Fibroblast of the aortic adventitia (primary cell): ENCODE results near the gene TRIM27. TPM values are rescaled to one million over a fixed set of nuclear protein-coding genes. Genes with fewer than 3 reads are reported as not detected.

ENCODE experiments used
- DNase-seq: peaks from one replicate; pipeline ENCODE4 v3.0.0-alpha.2; 2010; ENCODE audit warnings: low read depth
- H3K4me3 ChIP-seq: 2 replicates; pipeline ENCODE4 v1.5.1; 2011; ENCODE audit warnings: low read depth, mild to moderate bottlenecking, control low read depth, low read length, moderate library complexity
- total RNA-seq: library from RNA; depleted of rRNA; stranded (reverse); fragments of >200 nt; gene quantifications from 2 replicates; pipeline ENCODE4 v1.2.3, GENCODE V29; 2012; ENCODE audit warnings: low replicate concordance
- TF ChIP-seq, protein P1 (sequence below): IDR thresholded peaks from 2 replicates; pipeline ENCODE4 v1.5.1; 2011; ENCODE audit warnings: mild to moderate bottlenecking, low read length, control low read depth, inconsistent platforms; ENCODE audit not compliant: insufficient read depth

TRIM27 gene
- total RNA-seq, 1 donor: 49.7 TPM

DNA sequence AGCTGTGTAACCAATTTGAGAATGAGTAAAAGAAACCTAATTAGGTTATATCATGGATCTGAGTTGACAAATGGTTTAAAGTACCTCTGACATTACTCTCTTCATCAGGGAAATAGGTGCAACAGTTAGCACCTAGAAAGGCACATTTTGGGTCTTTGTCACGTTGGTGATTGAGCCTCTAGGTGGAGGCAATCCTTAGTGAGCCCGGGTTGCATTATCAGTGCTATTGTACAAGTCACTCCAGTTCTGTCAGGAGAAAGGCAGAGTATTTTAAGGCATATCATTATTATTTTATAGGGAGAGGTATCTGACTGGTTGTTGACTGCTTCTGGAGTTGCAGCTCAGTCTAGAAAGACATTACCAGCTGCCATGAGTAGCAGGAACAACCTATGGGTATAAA lies 54.9 kb downstream of the TRIM27 start:
- DNase-seq: no peak
- TF ChIP-seq, protein P1, sequence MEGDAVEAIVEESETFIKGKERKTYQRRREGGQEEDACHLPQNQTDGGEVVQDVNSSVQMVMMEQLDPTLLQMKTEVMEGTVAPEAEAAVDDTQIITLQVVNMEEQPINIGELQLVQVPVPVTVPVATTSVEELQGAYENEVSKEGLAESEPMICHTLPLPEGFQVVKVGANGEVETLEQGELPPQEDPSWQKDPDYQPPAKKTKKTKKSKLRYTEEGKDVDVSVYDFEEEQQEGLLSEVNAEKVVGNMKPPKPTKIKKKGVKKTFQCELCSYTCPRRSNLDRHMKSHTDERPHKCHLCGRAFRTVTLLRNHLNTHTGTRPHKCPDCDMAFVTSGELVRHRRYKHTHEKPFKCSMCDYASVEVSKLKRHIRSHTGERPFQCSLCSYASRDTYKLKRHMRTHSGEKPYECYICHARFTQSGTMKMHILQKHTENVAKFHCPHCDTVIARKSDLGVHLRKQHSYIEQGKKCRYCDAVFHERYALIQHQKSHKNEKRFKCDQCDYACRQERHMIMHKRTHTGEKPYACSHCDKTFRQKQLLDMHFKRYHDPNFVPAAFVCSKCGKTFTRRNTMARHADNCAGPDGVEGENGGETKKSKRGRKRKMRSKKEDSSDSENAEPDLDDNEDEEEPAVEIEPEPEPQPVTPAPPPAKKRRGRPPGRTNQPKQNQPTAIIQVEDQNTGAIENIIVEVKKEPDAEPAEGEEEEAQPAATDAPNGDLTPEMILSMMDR: no peak

DNA sequence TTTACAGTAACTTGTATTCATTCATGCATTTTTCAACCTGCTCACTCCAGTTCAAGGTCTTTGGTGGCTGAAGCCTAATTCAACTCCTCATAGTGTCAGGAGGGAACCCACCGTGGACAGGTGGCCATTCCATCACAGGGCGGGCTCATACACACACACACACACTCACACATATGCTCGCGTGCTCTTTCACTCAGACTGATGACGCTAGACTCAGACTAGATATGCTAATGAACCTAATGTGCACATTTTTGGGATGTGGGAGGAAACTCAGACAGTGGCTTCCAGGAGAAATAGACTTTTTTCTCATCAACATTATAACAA lies 56.7 kb downstream of the TRIM27 start:
- TF ChIP-seq, protein P1: no peak
- peak; percentile 6 for DNase-seq
- peak overlapping the region; percentile 74 for H3K4me3 ChIP-seq

More for the DNA sequence above, 54.9 kb downstream of the TRIM27 start:
- no peak overlapping the region for H3K4me3 ChIP-seq

DNA sequence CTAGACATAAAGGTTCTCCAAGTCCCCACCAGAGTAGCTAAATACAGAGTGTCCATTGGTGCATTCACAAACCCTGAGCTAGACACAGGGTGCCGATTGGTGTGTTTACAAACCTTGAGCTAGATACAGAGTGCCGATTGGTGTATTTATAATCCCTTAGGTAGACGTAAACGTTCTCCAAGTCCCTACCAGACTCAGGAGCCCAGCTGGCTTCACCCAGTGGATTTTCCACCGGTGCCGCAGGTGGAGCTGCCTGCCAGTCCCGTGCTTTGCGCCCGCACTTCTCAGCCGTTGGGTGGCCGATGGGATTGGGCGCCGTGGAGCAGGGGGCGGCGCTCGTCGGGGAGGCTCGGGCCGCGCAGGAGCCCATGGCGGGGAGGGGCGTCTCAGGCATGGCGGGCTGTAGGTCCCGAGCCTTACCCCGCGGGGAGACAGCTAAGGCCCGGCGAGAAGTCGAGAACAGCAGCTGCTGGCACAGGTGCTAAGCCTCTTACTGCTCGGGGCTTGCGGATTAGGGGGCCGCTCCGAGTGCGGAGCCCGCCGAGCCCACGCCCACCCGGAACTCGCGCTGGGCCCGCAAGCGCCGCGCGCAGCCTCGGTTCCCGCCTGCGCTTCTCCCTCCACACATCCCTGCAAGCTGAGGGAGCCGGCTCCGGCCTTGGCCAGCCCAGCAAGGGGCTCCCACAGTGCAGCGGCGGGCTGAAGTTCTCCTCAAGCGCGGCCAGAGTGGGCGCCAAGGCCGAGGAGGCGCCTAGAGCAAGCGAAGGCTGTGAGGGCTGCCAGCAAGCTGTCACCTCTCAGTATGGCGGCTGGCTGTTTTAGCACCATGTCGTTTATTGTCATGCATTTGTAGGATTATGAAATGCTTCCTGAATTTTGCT lies 57.3 kb downstream of the TRIM27 start:
- peak; percentile 26 for DNase-seq
- peak overlapping the region; percentile 74 for H3K4me3 ChIP-seq

DNA sequence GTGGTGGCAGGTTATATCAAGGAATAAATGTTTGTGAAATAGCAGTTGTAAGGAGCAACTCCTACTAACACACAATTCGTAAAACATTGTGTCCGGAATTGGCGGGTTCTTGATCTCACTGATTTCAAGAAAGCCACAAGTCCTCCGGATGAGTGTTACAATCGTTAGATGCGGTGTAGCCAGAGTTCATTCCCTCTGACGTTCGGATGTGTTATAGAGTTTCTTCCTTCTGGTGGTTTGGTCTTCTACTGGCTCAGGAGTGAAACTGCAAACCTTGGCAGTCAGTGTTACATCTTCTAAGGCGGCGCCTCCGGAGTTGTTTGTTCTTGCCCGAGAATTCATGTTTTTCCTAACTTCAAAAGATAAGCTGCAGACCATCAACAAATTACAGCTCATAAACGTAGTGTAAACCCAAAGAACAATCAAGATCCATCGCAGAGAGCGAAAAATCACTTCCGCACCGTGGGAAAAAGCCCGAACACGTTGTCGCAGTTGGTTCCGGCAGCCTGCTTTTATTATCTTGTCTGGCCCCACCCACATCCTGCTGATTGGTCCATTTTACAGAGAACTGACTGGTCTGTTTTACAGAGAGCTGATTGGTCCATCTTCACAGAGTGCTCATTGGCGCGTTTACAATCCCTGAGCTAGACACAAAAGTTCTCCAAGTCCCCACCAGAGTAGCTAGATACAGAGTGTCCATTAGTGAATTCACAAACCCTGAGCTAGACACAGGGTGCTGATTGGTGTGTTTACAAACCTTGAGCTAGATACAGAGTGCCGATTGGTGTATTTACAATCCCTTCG lies 58.2 kb downstream of the TRIM27 start:
- no peak overlapping the region for H3K4me3 ChIP-seq
- peak; percentile 8 for DNase-seq
- TF ChIP-seq, protein P1: no peak

DNA sequence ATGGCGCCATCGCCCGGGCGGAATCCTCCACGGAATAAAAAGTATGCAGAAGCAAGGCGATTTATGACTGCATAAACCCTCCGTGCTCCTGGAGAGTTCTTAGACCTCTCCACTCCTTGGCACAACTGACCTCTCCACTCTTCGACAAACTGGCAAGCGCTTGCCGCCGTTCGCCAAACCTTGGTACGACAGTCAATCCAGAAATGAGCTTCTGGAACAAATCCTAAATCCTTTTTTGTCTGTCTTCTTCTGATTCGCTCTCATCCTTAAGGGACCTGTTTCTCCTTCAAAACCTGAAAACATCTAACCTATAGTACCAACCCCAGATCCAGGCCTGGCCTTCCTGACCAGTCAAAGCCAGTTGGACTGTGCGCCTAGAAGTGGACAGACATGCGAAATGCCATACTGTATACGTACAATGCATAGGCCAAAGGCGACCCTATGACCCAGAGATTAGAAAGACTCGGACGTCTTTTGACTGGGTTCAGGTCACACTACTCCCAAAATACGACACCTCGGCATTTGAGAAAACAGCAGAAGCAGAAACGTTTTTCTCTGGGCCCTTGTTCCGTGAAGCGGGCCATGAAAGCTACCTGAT lies 59.4 kb downstream of the TRIM27 start:
- peak overlapping the region; percentile 81 for H3K4me3 ChIP-seq
- TF ChIP-seq, protein P1: no peak
- no peak for DNase-seq

DNA sequence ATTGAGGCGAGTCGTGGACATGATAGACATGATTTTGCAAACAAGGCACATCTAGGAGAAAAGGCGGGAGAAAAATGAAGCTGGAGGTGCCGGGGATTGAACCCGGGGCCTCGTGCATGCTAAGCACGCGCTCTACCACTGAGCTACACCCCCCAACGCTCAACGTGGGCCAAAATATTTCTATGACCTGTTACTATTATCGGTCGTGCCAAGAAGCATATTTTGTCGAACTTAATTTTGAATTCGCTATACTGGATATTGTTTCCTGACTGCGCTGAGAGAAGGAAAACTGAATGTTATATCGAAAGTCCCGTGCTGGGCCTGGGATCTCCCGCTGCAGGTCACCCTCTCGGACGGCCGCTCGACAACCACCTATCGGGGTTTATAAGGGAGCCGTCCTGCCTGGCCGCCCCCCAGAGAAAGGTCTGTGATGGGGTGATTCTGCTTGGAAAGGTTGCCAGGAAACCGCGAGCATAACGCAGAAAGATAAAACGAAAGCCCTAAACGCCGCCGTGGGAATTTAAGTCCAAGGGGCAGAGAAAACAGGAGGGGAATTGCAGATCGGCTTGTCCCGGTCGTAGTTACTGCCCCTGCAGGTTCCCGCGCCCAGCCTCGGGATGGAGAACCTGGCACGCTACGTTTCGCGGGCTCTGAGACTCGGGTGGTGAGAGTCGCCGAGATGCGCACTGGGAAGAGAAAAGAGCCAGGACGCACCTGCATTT lies 60.0 kb downstream of the TRIM27 start:
- peak overlapping the region; percentile 81 for H3K4me3 ChIP-seq
- TF ChIP-seq, protein P1: no peak
- peak; percentile 92 for DNase-seq
